Stimulated activated CD8-positive, alpha-beta memory T cell treated with anti-CD3 and anti-CD28 coated beads, Interleukin-7, amount 100 ng/mL, for 4 hours (primary cell): ENCODE data around the gene PGP.
"Not testable (repeated sequence)": the region's sequence is repeated elsewhere in the genome, so short reads cannot be mapped to it uniquely, and the experiment has no call there.

Experiments used
- DNase-seq, 2 donors: peaks; one replicate each; pipeline ENCODE4 v3.0.0-alpha.2; 2020; ENCODE audit warnings: low read depth in 2 of 2

The PGP gene, protein sequence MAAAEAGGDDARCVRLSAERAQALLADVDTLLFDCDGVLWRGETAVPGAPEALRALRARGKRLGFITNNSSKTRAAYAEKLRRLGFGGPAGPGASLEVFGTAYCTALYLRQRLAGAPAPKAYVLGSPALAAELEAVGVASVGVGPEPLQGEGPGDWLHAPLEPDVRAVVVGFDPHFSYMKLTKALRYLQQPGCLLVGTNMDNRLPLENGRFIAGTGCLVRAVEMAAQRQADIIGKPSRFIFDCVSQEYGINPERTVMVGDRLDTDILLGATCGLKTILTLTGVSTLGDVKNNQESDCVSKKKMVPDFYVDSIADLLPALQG

DNA sequence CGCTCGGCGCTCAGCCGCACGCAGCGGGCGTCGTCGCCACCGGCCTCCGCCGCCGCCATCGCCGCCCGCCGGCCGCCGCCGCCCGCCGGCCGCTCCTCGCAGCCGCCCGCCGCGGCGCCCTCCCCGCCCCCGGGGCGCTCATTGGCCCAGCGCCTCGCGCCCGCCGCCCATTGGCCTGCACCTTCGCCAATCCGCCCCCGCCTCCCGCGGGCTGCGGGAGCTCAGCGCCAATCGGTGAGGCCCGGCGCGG is at the start of gene PGP:
Gene PGP, minus strand, starts transcription at position 122 of the 250 bp plus-strand sequence. Its CDS starts 63 bp downstream, at position 59.
- DNase-seq, result no peak

DNA sequence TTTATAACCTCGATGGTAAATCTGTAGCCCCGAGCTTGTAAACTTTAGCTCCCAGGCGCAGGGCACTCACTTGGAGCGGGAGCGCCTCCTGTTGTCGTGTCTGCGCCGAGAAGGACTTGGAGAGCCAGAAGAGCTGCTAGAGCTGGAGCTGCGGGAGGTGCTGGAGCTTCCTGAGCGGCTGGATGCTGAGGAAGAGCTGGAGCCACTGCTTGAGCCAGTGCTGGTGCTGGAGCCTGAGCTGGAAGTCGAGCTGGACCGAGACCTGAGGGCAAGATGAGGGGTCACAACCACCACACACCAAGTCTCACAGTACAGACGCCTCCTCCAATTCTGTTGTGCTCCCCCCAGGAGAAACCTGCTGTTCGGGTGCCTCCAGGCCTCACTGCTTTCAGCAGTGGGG is 48.4 kb upstream of the PGP start:
- DNase-seq, result not testable (repeated sequence)

DNA sequence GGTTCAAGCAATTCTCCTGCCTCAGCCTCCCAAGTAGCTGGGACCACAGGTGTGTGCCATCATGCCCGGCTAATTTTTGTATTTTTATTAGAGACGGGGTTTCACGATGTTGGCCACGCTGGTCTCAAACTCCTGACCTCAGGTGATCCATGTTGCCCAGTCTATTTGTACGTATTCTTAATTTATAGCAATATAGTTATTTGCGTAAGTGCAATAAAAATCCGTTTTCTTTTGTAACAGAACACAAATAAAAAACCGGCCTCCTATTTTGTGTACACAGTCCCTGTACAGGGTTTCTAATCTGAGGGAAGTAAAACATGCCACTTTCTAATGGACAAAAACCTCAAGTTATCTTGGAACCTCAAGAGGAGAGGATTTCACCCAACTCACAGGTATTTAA is 45.6 kb upstream of the PGP start:
- DNase-seq, result no peak

DNA sequence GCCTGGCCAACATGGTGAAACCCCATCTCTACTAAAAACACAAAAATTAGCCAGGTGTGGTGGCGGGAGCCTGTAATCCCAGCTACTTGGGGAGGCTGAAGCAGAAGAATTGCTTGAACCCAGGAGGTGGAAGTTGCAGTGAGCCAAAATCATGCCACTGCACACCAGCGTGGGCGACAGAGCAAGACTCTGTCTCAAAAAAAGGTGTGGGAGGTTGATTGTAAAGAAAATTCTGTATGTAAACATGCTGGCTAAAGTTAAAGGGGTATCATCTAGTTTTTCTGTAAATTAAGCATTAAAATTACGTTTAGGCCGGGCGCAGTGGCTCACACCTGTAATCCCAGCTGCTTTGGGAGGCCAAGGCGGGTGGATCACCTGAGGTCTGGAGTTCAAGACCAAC is 43.9 kb upstream of the PGP start:
- DNase-seq, result not testable (repeated sequence)

DNA sequence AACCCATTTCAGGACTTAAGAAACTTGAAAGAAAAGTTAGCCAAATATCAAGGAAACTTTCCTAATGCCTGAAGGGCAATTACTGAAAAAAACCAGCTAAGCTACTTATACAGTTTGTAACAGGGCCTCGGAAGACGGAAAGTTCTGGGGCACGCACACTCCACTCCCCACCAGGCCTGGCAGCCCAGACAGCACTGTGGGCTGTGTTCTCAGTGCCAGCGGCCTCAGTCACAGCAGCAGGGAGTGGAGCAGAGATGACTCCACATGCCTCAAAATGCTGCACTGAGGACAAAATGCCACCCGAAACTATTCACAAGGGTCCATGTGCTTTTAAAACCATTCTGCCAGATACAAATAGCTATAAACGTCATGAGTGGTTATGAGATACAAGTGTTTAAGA is 43.1 kb upstream of the PGP start:
- no peak for DNase-seq

DNA sequence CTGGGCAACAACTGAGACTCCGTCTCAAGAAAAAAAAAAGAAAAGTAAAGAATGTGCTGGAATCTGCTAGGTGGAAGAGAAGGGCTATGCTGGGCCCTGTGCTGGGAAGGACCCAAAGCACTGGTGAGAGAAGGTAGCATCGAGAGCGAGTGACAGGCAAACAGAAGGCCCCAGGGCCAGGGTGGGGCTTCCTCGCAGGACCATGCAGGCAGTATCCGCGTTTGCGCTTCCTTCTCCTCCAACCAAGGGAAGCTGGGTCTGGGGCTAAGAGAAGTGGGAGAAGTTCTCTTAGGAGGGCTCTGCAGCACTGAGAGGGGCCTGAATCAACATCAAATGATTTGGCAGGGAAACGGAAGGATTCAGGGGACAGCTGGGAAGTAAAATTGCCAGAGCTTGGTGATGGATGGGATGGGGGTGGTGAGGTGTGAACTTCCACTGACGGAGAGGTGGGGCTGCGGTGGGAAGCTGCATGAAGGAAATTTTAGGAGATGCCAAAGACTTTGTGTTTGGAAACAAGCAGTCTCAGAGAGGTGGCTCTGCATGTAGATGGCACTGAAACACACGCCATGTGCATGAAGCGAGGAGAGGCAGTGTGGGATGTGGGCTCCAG is 42.0 kb upstream of the PGP start:
- DNase-seq, result no peak

DNA sequence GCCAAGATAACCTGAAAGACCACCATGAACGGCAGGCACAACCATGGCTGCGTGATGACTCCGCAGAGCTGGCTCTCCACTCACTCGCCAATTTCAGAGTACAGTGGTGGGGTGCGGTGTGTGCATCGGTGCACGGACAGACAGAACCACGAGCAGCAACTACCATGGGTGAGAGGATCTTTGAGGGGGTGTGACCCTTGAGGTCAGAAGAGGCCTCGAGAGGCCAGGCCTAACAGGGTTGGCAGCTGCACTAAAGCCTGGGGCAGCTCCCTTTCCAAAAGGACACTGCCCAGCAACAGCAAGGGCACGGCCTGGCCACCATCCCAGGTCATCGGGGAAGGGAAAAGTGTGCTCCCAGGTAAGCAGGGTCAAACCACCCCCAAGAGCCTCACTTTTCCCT is 38.7 kb upstream of the PGP start:
- no peak for DNase-seq

DNA sequence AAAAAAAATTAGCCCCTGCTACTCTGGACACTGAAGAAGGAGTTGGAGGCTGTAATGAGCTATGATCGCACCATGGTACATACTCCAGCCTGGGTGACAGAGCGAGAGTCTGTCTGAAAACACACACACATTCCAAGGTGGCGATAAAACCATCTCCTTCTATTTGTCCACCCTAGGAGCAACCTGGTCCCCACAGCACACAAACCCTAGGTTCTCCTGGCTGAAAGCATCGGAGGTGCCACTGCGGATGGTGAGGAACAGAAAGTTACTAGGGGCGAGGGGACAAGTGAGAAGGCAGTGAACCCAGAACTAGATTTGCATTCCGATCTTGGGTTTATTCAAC is 38.1 kb upstream of the PGP start:
- no peak for DNase-seq

DNA sequence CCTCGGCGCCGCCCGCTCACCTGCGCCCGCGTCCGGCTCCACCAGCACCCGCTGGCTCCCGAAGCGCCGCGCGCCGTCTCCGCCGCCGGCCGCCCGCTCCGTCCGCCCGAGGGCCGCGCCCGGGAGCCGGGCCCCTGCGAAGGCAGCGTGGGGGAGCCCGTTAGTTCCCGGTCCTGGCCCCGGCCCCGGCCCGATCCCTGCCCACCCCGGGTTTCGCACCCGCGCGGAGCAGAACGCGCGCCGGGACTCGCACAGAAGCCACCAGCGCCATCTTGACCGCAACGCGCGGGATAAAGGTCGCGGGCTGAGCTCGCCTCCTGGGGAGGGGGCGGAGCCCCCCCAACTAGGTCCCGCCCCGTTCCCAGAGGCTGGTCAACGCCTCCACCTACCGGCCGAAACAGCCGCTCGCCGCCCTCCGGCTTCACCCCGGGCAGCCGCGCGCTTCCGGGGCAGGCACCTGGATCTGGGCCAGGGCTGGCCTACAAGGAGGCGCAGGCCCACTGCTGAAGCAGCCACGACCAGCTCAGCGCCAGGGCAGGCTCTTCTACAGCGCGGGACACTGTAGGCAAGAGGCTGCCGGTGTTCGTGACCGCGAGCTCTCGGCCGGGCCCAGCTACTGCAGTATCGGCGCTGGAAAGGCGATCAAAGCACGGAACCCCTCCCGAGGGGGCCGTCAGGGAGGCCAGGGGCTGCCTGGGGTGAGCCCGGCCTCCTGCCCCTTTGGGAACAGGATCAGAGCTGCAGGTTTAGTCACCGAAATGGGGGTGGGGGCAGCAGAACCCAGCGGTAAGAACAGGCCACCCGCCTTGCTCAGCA is 36.9 kb upstream of the PGP start, which contains the start of gene ECI1:
Gene ECI1, minus strand, starts transcription at position 292 of the 816 bp plus-strand sequence. Its CDS starts 21 bp downstream, at position 271.
- DNase-seq, result peak; percentile 48 to 76

DNA sequence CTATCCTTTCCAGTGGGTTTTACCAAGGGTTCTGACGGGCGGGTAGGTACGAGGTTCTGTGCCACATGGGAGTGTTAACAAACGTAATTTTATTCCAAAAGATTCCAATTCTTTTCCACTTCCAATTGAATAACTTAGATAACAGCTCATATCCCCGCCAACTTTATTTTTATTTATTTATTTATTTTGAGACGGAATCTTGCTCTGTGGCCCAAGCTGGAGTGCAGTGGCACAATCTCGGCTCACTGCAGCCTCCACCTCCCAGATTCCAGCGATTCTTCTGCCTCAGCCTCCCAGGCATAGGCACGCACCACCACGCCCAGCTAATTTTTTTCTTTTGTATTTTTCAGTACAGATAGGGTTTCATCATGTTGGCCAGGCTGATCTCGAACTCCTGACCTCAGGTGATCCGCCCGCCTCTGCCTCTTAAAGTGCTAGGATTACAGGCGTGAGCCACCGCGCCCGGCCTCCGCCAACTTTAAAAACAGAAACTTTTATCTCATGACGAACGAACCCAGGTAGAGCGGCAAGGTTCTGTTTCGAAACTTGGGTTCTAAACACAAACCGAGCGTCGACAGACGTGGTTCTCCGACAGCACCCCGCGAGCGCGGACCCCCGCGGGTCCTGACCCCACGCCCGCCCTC is 36.1 kb upstream of the PGP start:
- DNase-seq, result no peak

DNA sequence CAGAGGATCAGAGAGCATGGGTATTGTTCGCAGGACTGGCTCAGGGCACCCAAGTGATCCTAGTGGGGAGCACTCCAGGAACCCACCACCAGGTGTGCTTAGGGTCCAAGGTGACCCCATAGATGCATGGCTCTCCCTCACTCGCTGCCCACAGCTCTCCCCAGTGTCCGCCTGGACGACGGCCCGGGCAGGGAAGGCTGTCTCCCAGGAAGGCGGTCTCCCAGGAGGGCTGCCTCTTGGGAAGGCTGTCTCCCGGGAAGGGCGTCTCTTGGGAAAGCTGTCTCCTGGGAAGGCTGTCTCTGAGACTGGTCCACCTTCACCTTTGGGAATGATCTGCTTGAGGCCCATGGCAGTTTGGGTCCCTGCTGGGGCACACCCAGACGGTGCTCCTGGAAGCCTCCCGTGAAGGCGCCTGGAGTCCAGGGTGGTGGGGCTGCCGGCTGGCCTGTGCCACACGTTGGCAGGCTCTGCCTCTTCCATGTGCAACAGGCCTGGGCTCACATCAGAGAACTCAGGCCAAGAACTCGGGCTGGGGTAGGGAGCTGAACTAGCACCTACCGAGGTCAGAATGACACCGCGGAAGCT is 31.8 kb upstream of the PGP start:
- no peak for DNase-seq

DNA sequence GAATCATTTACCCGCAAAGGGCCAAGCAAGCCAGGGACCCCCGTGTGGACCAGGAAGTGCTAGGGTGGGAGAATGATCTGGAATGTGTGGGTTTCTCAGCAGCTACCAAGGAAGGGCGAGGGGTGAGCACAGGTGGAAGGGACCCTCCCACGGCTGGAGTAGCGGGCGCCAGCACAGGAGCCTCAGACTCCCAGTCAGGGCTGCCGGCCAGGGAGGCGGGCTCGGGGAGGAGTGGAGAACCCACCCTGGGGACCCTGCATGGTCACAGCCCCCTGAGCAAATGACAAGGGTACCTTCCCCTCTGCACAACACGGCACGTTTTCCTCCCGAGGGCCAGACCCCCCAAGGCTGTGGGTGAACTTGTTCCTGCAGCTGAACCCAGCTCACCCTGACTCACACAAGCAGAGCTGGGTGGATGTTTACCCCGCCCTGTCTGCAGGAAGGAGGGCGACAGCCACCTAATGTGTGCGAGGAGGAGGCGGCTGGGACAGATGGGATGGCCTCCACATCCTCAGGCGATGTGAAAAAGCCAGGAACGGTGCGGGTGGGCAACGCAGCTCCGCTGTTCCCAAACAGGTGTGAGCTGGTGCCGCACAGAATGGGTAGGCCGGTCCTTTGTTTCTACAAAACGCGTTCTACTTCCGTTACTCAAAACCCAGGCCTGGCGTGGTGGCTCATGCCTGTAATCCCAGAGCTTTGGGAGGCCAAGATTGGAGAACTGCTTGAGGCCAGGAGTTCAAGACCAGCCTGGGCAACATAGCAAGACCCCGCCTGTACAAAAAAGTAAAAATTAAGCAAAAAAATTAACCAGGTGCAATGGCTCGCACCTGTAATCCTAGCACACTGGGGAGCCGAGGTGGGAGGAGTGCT is 30.5 kb upstream of the PGP start:
- DNase-seq, result no peak

DNA sequence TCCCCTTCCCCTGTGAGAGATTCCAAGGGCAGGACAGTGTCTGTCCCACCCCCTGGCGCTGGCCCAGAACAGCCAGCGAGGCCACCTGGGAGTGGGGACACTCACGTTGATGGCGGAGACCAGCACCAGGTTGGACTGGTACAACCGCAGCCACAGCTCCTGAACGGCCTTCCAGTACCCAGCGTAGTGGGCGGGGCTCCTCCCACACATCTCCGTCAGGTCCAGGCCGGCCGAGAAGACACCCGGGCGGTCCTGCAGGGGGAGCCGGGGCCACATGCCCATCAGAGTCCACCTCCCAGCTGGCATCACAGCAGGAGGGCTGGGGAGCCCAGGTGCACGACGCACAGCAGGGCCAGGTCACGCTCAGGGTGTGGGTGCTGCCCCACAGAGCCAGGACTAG is 29.7 kb upstream of the PGP start:
- no peak for DNase-seq

DNA sequence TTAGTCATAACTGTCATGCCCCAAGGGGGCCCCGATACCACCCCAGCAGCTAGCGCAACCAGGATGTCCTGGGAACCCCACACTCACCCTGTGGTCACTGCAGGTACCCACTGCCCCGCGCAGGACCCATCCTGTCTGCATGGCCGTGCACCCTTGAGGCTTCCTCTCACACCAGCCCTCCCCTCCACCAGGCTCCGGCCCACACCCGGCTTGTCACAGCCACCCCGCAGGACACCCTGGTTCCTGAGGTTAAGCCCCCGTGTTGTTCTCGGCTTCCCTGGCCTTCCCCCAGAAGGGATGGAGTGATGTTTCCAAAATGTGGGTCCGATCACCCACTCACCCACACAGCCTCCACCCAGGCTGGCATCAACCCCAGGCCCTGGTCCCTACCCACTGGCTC is 29.1 kb upstream of the PGP start:
- no peak for DNase-seq

DNA sequence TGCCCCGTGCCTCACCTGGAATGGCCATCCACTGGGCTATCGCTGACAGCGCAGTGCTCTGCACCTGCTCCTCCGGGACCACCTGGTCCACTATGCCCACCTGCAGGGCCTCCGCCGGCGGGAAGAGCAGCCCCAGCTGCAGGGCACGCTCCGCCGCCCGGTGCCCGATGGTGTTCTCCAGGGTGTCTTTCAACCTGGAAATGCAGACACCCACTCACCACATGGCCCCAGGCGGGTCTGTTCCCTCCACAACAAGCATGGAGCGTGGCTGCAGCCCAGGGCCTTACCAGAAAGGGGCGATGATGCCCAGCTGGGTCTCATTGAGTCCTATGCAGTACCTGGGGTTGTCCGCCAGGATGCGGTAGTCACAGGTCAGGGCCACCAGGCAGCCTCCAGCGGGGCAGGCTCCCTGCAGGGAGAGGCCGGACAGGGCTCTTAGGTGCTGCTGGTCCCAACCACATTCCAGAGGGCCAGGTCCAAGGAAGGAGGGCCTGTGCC is 28.4 kb upstream of the PGP start:
- no peak for DNase-seq

DNA sequence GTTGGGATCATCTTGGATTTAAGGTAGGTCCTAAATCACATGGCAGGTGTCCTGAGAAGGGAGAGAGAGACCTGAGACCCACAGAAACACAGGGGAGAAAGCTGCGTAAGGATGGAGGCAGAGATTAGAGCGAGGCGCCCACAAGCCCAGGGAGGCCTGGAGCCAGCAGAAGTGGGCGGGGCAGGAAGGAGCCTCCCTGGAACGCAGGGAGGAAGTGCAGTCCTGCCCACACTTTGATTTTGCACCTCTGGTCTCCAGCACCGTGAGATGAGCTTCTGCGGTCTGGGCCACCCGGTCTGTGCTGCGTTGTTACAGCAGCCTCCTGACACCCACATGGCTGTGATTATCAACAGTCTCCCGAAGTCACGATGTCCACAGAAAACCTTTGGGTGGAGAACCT is 28.0 kb upstream of the PGP start:
- no peak for DNase-seq

DNA sequence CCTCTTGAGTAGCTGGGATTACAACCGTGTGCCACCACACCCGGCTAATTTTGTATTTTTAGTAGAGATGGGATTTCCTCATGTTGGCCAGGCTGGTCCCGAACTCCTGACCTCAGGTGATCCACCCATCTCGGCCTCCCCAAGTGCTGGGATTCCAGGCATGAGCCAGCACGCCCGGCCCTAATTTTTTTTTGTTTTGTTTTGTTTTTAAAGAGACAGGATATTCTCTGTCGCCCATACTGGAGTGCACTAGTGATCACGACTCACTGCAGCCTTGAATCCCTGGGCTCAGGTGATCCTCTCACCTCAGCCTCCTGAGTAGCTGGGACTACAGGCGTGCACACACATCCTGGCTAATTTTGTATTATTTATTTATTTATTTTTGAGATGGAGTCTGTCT is 25.7 kb upstream of the PGP start:
- DNase-seq, result not testable (repeated sequence)

DNA sequence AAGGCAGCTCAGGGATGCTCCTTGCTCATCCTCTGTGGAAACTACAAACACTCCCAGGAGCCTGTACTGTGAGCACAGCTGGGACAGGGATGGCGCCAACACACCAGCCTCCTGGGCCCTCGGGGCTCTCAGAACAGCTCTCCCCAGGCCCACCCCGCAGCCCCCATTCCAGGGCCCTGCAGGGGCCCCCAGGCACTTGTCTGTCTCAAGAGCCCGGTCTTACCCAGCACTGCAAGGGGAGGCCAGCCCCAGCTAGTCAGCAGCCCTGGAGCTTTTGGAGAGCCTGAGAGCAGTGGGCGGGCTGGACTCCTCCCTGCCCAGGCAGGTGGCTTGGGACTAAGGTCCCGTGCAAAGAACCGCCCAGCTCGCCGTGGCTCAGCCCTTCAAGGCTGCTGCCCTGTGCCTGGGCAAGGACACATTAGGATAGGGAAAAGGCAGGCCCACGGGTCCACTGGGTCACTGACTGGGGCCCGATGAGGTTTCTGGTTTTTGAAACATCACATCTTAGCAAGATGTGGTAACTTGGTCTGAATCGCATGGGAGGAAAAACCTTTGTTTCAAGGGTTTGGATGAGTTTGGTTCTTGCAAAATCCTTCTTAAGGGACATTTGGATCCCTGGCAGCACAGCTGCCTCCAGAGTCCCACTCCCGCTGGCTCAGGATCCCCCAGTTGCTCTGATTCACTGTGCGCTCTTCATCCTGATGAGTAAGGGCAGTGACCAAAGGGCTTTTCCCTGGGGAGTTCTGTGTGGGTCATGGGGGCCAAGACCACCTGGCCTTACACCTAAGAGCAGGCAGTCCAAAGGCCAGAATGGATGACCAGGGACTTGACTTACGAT is 24.4 kb upstream of the PGP start:
- no peak for DNase-seq

DNA sequence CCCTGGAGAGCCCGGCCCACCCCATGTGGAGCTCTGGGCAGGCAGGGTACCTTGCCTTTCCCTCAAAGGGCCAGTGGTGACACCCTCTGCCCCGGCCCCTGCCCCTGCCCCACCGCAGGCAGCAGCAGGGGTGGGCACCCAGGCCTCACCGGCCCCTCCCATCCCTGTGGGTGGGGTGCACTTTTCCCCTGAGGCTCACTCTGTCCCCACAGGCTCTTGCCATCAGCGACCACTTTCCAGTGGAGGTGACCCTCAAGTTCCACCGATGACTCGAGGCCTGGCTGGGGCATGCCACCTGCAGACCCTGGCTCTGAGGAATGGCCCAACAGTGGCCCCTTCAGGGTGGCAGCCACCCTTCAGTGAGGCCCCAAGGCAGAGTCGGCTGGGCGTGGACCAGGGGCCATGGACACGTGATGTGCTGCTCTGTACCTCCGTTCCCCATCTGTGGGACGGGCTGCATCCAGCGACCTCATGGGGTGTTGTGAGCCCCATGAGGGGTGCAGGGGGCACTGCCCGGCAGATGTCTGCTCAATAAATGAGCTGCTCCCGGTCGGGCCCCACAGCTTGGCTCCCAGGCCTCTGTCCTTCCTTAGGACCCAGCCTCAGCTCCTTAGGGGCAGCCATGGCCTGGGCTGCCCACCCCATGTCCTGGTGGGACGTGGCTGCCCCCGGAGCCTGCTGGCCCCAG is 23.7 kb upstream of the PGP start:
- no peak for DNase-seq
